Activated CD8-positive, alpha-beta T cell treated with anti-CD3 and anti-CD28 coated beads, Interleukin-2, amount 10 ng/mL, durations not matched to agents 7 days and 5 days (primary cell): ENCODE data around the gene ZNF526. TPM values are rescaled to one million over a fixed set of nuclear protein-coding genes. Genes with fewer than 3 reads are reported as not detected.

Source experiments
- ATAC-seq: fragments of 150-1000 bp; cut with Tn5 transposase; one replicate; pipeline ENCODE4 v1.10.0; 2021; ENCODE audit warnings: moderate library complexity
- CTCF ChIA-PET: fragments of 350-600 bp; sonication (Branson Sonifier 250); formaldehyde crosslinking; loops from one replicate; lab custom pipeline; 2021; ENCODE audit warnings: antibody characterized with exemption; lab: Charles Lee
- POLR2A ChIA-PET: fragments of 350-600 bp; sonication (Branson Sonifier 250); formaldehyde crosslinking; loops from one replicate; lab custom pipeline; 2021; ENCODE audit warnings: antibody characterized with exemption; lab: Charles Lee
- DNase-seq: peaks from one replicate; pipeline ENCODE4 v3.0.0-alpha.2; 2020
- H3K27ac Mint-ChIP-seq: one replicate; pipeline ENCODE4 v1.8.0; 2021; ENCODE audit warnings: mild to moderate bottlenecking, mixed read lengths
- H3K27me3 Mint-ChIP-seq: one replicate; pipeline ENCODE4 v1.8.0; 2021; ENCODE audit warnings: low read depth, mixed read lengths
- H3K36me3 Mint-ChIP-seq: one replicate; pipeline ENCODE4 v1.8.0; 2021; ENCODE audit warnings: low read depth, mixed read lengths
- H3K4me1 Mint-ChIP-seq: one replicate; pipeline ENCODE4 v1.8.0; 2021; ENCODE audit warnings: low read depth, mixed read lengths
- H3K4me3 Mint-ChIP-seq: one replicate; pipeline ENCODE4 v1.8.0; 2021; ENCODE audit warnings: mild to moderate bottlenecking, mixed read lengths
- H3K9me3 Mint-ChIP-seq: one replicate; pipeline ENCODE4 v1.8.0; 2022; ENCODE audit warnings: mixed read lengths; ENCODE audit not compliant: insufficient read depth
- total RNA-seq, 2 experiments: library from RNA; stranded (reverse); gene quantifications; one replicate each; pipeline ENCODE4 v1.2.3, GENCODE V29; 2021

The ZNF526 gene
- total RNA-seq, 2 experiments from 2014 or later = 19.5 to 21.5 TPM

- Mint-ChIP-seq H3K9me3 (no peaks in the 10 kb centered on the region), H3K36me3 (peaks cover 15% of the 10 kb centered on the region), H3K4me3 (no peak within 1 kb of the TSS), H3K27ac (no peak within 1 kb of the TSS), H3K4me1 (peaks cover 34% of the 10 kb centered on the region), H3K27me3 (no peaks in the 10 kb centered on the region)
- ATAC-seq (peak; percentile 89), DNase-seq (peak; percentile 100)
- ChIA-PET POLR2A (interaction anchor here (1.8 kb wide), 1 partner anchor 14 kb away, joined by 11 read pairs; no protein-coding TSS in a partner anchor), CTCF (interaction anchor here (3.2 kb wide), 1 partner anchor 11 kb away, joined by 60 read pairs; no protein-coding TSS in a partner anchor)
Measured at GRCh38 chr19:42268704-42269477, 48.8 kb downstream of the ZNF526 start, which contains the start of gene CIC. Gene CIC, plus strand, starts transcription at chr19:42269252. Its CDS starts 2,532 bp downstream, at chr19:42271784.

- Mint-ChIP-seq H3K27me3 (no peaks in the 10 kb centered on the region), H3K27ac (no peak overlapping the region), H3K36me3 (peaks cover 22% of the 10 kb centered on the region), H3K4me3 (no peak overlapping the region), H3K9me3 (no peaks in the 10 kb centered on the region), H3K4me1 (peaks cover 38% of the 10 kb centered on the region)
- ATAC-seq (no peak), DNase-seq (no peak)
- ChIA-PET CTCF (interaction anchor here (0.7 to 3.2 kb wide), 6 partner anchors 10 to 161 kb away, joined by 3 to 60 read pairs (median 3); partner anchors contain the start of gene GSK3A), POLR2A (interaction anchor here (0.6 to 2.0 kb wide), 13 partner anchors 9 to 127 kb away, joined by 3 to 33 read pairs (median 5); partner anchors contain the start of gene GSK3A)
Measured at GRCh38 chr19:42269478-42270345, 49.6 kb downstream of the ZNF526 start.

GRCh38 chr19:42270346-42271044, 50.4 kb downstream of the ZNF526 start:
- Mint-ChIP-seq H3K4me3 (no peak overlapping the region), H3K27me3 (no peaks in the 10 kb centered on the region), H3K36me3 (peaks cover 28% of the 10 kb centered on the region), H3K9me3 (no peaks in the 10 kb centered on the region), H3K27ac (no peak overlapping the region), H3K4me1 (peaks cover 45% of the 10 kb centered on the region)
- DNase-seq = peak; percentile 81
- ChIA-PET POLR2A (interaction anchor here (0.6 to 2.0 kb wide), 17 partner anchors 9 to 194 kb away, joined by 3 to 33 read pairs (median 4); partner anchors contain the start of genes GSK3A, PAFAH1B3, PRR19 and ZNF574), CTCF (interaction anchor here (0.7 to 3.2 kb wide), 8 partner anchors 10 to 161 kb away, joined by 3 to 60 read pairs (median 3); partner anchors contain the start of genes GSK3A and POU2F2)
- ATAC-seq = peak; percentile 2

GRCh38 chr19:42271045-42271419, 50.9 kb downstream of the ZNF526 start:
- no peaks in the 10 kb centered on the region for H3K27me3 Mint-ChIP-seq
- ATAC-seq (no peak), DNase-seq (no peak)
- no peaks in the 10 kb centered on the region for H3K9me3 Mint-ChIP-seq
- peaks cover 32% of the 10 kb centered on the region for H3K36me3 Mint-ChIP-seq
- H3K4me1 Mint-ChIP-seq = peaks cover 49% of the 10 kb centered on the region
- no peak overlapping the region for H3K4me3 Mint-ChIP-seq
- POLR2A ChIA-PET = interaction anchor here (0.6 to 2.0 kb wide), 9 partner anchors 9 to 177 kb away, joined by 3 to 33 read pairs (median 5); partner anchors contain the start of genes GSK3A, PAFAH1B3 and PRR19
- CTCF ChIA-PET = interaction anchor here (0.7 to 3.2 kb wide), 5 partner anchors 9 to 138 kb away, joined by 3 to 60 read pairs (median 8); partner anchors contain the start of genes GSK3A and POU2F2
- H3K27ac Mint-ChIP-seq = no peak overlapping the region

GRCh38 chr19:42271861-42272534, 51.9 kb downstream of the ZNF526 start:
- Mint-ChIP-seq H3K4me1 (peaks cover 58% of the 10 kb centered on the region), H3K27me3 (no peaks in the 10 kb centered on the region), H3K36me3 (peaks cover 35% of the 10 kb centered on the region), H3K9me3 (no peaks in the 10 kb centered on the region), H3K4me3 (no peak overlapping the region), H3K27ac (no peak overlapping the region)
- ChIA-PET CTCF (interaction anchor here (0.7 to 3.2 kb wide), 3 partner anchors 8 to 139 kb away, joined by 3 to 60 read pairs (median 8); partner anchors contain the start of gene POU2F2), POLR2A (no interaction called here)
- DNase-seq (no peak), ATAC-seq (no peak)

- ChIA-PET CTCF (interaction anchor here (0.7 kb wide), 1 partner anchor 17 kb away, joined by 3 read pairs; no protein-coding TSS in a partner anchor), POLR2A (no interaction called here)
- Mint-ChIP-seq H3K4me1 (peaks cover 59% of the 10 kb centered on the region), H3K27ac (no peak overlapping the region), H3K9me3 (no peaks in the 10 kb centered on the region), H3K27me3 (no peaks in the 10 kb centered on the region), H3K4me3 (no peak overlapping the region), H3K36me3 (peaks cover 35% of the 10 kb centered on the region)
- ATAC-seq (no peak), DNase-seq (no peak)
Measured at GRCh38 chr19:42272535-42272897, 52.4 kb downstream of the ZNF526 start.

- no peak for ATAC-seq
- Mint-ChIP-seq H3K4me3 (no peak overlapping the region), H3K27ac (no peak overlapping the region)
Measured at GRCh38 chr19:42272989-42273406, 52.9 kb downstream of the ZNF526 start.

GRCh38 chr19:42273407-42274064, 53.4 kb downstream of the ZNF526 start:
- H3K27me3 Mint-ChIP-seq = no peaks in the 10 kb centered on the region
- ChIA-PET CTCF (no interaction called here), POLR2A (no interaction called here)
- peaks cover 60% of the 10 kb centered on the region for H3K4me1 Mint-ChIP-seq
- no peaks in the 10 kb centered on the region for H3K9me3 Mint-ChIP-seq
- ATAC-seq (no peak), DNase-seq (no peak)
- H3K36me3 Mint-ChIP-seq = peaks cover 35% of the 10 kb centered on the region
- H3K4me3 Mint-ChIP-seq = no peak overlapping the region
- H3K27ac Mint-ChIP-seq = no peak overlapping the region

More at GRCh38 chr19:42272989-42273406, 52.9 kb downstream of the ZNF526 start:
- CTCF ChIA-PET = no interaction called here
- Mint-ChIP-seq H3K27me3 (no peaks in the 10 kb centered on the region), H3K36me3 (peaks cover 35% of the 10 kb centered on the region), H3K9me3 (no peaks in the 10 kb centered on the region), H3K4me1 (peaks cover 56% of the 10 kb centered on the region)
- POLR2A ChIA-PET = no interaction called here
- no peak for DNase-seq

- CTCF ChIA-PET = interaction anchor here (2.4 kb wide), 1 partner anchor 28 kb away, joined by 5 read pairs; no protein-coding TSS in a partner anchor
- Mint-ChIP-seq H3K4me1 (peaks cover 66% of the 10 kb centered on the region), H3K4me3 (no peak overlapping the region), H3K9me3 (no peaks in the 10 kb centered on the region), H3K27ac (no peak overlapping the region), H3K36me3 (peaks cover 39% of the 10 kb centered on the region), H3K27me3 (no peaks in the 10 kb centered on the region)
- POLR2A ChIA-PET = no interaction called here
- ATAC-seq (no peak), DNase-seq (no peak)
Measured at GRCh38 chr19:42274065-42274682, 54.1 kb downstream of the ZNF526 start.

GRCh38 chr19:42275103-42275502, 55.0 kb downstream of the ZNF526 start:
- no peak for ATAC-seq

More at GRCh38 chr19:42275103-42275502, 55.0 kb downstream of the ZNF526 start:
- H3K4me3 Mint-ChIP-seq = no peak overlapping the region
- H3K27me3 Mint-ChIP-seq = no peaks in the 10 kb centered on the region
- H3K36me3 Mint-ChIP-seq = peaks cover 45% of the 10 kb centered on the region
- peak overlapping the region; percentile 64 for H3K27ac Mint-ChIP-seq
- POLR2A ChIA-PET = no interaction called here
- H3K4me1 Mint-ChIP-seq = peaks cover 67% of the 10 kb centered on the region
- DNase-seq = no peak
- H3K9me3 Mint-ChIP-seq = no peaks in the 10 kb centered on the region
- CTCF ChIA-PET = interaction anchor here (2.4 kb wide), 1 partner anchor 29 kb away, joined by 5 read pairs; no protein-coding TSS in a partner anchor
